ENCODE measurements around the gene FAM174B.

DNA sequence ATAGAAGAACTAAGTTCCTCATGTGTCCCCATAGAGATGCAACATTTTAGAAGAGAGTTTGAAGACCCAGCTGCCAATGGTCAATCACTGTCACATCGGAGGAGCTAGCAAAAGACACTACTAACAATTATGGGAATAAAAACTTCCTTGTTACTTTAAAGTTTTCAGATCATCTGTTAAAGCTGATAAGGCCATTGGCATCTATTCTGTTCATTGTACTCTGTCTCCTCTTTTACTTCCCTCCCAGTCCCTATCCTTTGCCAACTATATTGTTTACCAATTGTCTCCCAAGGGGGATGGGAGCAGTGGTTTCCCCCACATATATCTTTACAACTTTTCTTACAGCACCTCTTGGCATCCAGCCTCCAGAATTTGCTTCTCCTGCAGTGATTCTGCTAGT, 81.0 kb downstream of the FAM174B start:
- TF ChIP-seq, protein P1, sequence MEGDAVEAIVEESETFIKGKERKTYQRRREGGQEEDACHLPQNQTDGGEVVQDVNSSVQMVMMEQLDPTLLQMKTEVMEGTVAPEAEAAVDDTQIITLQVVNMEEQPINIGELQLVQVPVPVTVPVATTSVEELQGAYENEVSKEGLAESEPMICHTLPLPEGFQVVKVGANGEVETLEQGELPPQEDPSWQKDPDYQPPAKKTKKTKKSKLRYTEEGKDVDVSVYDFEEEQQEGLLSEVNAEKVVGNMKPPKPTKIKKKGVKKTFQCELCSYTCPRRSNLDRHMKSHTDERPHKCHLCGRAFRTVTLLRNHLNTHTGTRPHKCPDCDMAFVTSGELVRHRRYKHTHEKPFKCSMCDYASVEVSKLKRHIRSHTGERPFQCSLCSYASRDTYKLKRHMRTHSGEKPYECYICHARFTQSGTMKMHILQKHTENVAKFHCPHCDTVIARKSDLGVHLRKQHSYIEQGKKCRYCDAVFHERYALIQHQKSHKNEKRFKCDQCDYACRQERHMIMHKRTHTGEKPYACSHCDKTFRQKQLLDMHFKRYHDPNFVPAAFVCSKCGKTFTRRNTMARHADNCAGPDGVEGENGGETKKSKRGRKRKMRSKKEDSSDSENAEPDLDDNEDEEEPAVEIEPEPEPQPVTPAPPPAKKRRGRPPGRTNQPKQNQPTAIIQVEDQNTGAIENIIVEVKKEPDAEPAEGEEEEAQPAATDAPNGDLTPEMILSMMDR (IDR thresholded peaks at IDR 0.05 in 2 of 3, conservative IDR thresholded peaks at IDR 0.05 in 1 of 3; ENCODE audit: borderline replicate concordance in 1 of 3, insufficient read depth in 1 of 3, low read depth in 2 of 3, low read length in 2 of 3): no peak
- TF ChIP-seq POLR2AphosphoS5 (IDR thresholded peaks at IDR 0.05; ENCODE audit: low read depth, low read length) (no peak), EZH2phosphoT487 (IDR thresholded peaks at IDR 0.05; ENCODE audit: borderline replicate concordance) (no peak), ZNF274 (IDR thresholded peaks at IDR 0.05; ENCODE audit: low read depth, low read length) (no peak), EZH2 (IDR thresholded peaks at IDR 0.05) (no peak), POLR2A (IDR thresholded peaks at IDR 0.05; ENCODE audit: borderline replicate concordance, extremely low read depth, insufficient read depth, insufficient read length) (no peak), CEBPB (IDR thresholded peaks at IDR 0.05; ENCODE audit: low read depth) (no peak)
- TF ChIP-seq, protein P2, sequence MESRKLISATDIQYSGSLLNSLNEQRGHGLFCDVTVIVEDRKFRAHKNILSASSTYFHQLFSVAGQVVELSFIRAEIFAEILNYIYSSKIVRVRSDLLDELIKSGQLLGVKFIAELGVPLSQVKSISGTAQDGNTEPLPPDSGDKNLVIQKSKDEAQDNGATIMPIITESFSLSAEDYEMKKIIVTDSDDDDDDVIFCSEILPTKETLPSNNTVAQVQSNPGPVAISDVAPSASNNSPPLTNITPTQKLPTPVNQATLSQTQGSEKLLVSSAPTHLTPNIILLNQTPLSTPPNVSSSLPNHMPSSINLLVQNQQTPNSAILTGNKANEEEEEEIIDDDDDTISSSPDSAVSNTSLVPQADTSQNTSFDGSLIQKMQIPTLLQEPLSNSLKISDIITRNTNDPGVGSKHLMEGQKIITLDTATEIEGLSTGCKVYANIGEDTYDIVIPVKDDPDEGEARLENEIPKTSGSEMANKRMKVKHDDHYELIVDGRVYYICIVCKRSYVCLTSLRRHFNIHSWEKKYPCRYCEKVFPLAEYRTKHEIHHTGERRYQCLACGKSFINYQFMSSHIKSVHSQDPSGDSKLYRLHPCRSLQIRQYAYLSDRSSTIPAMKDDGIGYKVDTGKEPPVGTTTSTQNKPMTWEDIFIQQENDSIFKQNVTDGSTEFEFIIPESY (IDR thresholded peaks at IDR 0.05; ENCODE audit: extremely low read depth, insufficient replicate concordance, low read length): no peak
- TF ChIP-seq, protein P3, sequence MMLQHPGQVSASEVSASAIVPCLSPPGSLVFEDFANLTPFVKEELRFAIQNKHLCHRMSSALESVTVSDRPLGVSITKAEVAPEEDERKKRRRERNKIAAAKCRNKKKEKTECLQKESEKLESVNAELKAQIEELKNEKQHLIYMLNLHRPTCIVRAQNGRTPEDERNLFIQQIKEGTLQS (IDR thresholded peaks at IDR 0.05): no peak
- TF ChIP-seq, protein P4, sequence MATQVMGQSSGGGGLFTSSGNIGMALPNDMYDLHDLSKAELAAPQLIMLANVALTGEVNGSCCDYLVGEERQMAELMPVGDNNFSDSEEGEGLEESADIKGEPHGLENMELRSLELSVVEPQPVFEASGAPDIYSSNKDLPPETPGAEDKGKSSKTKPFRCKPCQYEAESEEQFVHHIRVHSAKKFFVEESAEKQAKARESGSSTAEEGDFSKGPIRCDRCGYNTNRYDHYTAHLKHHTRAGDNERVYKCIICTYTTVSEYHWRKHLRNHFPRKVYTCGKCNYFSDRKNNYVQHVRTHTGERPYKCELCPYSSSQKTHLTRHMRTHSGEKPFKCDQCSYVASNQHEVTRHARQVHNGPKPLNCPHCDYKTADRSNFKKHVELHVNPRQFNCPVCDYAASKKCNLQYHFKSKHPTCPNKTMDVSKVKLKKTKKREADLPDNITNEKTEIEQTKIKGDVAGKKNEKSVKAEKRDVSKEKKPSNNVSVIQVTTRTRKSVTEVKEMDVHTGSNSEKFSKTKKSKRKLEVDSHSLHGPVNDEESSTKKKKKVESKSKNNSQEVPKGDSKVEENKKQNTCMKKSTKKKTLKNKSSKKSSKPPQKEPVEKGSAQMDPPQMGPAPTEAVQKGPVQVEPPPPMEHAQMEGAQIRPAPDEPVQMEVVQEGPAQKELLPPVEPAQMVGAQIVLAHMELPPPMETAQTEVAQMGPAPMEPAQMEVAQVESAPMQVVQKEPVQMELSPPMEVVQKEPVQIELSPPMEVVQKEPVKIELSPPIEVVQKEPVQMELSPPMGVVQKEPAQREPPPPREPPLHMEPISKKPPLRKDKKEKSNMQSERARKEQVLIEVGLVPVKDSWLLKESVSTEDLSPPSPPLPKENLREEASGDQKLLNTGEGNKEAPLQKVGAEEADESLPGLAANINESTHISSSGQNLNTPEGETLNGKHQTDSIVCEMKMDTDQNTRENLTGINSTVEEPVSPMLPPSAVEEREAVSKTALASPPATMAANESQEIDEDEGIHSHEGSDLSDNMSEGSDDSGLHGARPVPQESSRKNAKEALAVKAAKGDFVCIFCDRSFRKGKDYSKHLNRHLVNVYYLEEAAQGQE (IDR thresholded peaks at IDR 0.05; ENCODE audit: low read depth): no peak

Data from HCT116 (cell line).